ENCODE results near the gene GOSR2.

GRCh38 chr17:46974086-46974485, 51.1 kb downstream of the GOSR2 start:
- TF ChIP-seq CTCF (IDR thresholded peaks at IDR 0.05) (no peak), POLR2A (IDR thresholded peaks at IDR 0.05) (no peak), EP300 (IDR thresholded peaks at IDR 0.05) (no peak)

All from tibial nerve (tissue), 4 donors.